Sigmoid colon (tissue), 7 donors: ENCODE results near the gene UNC79. TPM values are rescaled to one million over a fixed set of nuclear protein-coding genes. Genes with fewer than 3 reads are reported as not detected.

Experiments
- DNase-seq: peaks from one replicate; pipeline ENCODE4 v3.0.0-alpha.2; 2019
- H3K27ac ChIP-seq, 4 donors: fragments of 200-600 bp; sonication (generic); one replicate each; pipeline ENCODE4 v1.5.1; 2016 to 2019; ENCODE audit warnings: mild to moderate bottlenecking in 1 of 4
- H3K27me3 ChIP-seq, 3 donors: fragments of 200-600 bp; sonication (generic); one replicate each; pipeline ENCODE4 v1.5.1; 2019; ENCODE audit warnings: mild to moderate bottlenecking in 1 of 3
- H3K36me3 ChIP-seq, 4 donors: fragments of 200-600 bp; sonication (generic); one replicate each; pipeline ENCODE4 v1.5.1; 2016 to 2019
- H3K4me1 ChIP-seq, 4 donors: fragments of 200-600 bp; sonication (generic); one replicate each; pipeline ENCODE4 v1.5.1; 2017 to 2019
- H3K4me3 ChIP-seq, 4 donors: fragments of 200-600 bp; sonication (generic); one replicate each; pipeline ENCODE4 v1.5.1; 2017 to 2019; ENCODE audit warnings: mild to moderate bottlenecking in 2 of 4, moderate library complexity in 1 of 4
- H3K9me3 ChIP-seq, 4 donors: fragments of 200-600 bp in 3 of 4; sonication (generic) in 3 of 4; one replicate each; pipeline versions ENCODE4 v1.5.1 to v1.6.1; 2013 to 2019
- EP300 ChIP-seq, 4 donors: sonication (generic); formaldehyde crosslinking; IDR thresholded peaks; one replicate each; pipeline ENCODE4 v1.6.1; 2017; ENCODE audit warnings: antibody characterized with exemption in 4 of 4
- POLR2A ChIP-seq, 2 donors: fragments of 450-650 bp; IDR thresholded peaks; one replicate each; pipeline ENCODE4 v1.6.1; 2016; ENCODE audit warnings: antibody characterized with exemption in 2 of 2, mild to moderate bottlenecking in 2 of 2, moderate library complexity in 2 of 2
- POLR2AphosphoS5 ChIP-seq, 4 donors: sonication (generic); formaldehyde crosslinking; IDR thresholded peaks; one replicate each; pipeline ENCODE4 v1.6.1; 2017; ENCODE audit warnings: antibody characterized with exemption in 4 of 4
- WGBS, 2 donors: extraction: QIAGEN DNeasy Blood & Tissue Kit; methylation state at CpG; one replicate each; pipeline ENCODE4 v1.1.7; 2013; 5-methylcytosine and 5-hydroxymethylcytosine counted together
- intact Hi-C: fragments of 100-400 bp; cut with DNase I; formaldehyde crosslinking; loops from one replicate; pipeline ENCODE4 v1.15.1; 2023
- polyA plus RNA-seq, 3 donors: library from polyadenylated mRNA; stranded (reverse); fragments of 200-250 nt; gene quantifications; one replicate each; pipeline ENCODE4 v1.2.3, GENCODE V29; 2013
- total RNA-seq, 4 donors: library from RNA; depleted of rRNA; stranded (reverse); fragments of >200 nt; gene quantifications; one replicate each; pipeline ENCODE4 v1.1.0, GENCODE V29; 2016
- TF ChIP-seq, protein P1 (sequence below), 4 experiments: fragments of 450-650 bp in 3 of 4; fragments of 200-600 bp in 1 of 4; IDR thresholded peaks; one replicate each; pipeline ENCODE4 v1.5.1; 2016 to 2019; ENCODE audit warnings: antibody characterized with exemption in 4 of 4, mild to moderate bottlenecking in 3 of 4, moderate library complexity in 2 of 4
- donor health status: healthy with polysubstance abuse.
- donor health status: Bipolar disorder and iron deficiency.
- donor health status: healthy.

The UNC79 gene
- total and polyA plus RNA-seq, 7 donors, result 0.15 to 1.4 (median 0.81) TPM; not detected in 2

DNA sequence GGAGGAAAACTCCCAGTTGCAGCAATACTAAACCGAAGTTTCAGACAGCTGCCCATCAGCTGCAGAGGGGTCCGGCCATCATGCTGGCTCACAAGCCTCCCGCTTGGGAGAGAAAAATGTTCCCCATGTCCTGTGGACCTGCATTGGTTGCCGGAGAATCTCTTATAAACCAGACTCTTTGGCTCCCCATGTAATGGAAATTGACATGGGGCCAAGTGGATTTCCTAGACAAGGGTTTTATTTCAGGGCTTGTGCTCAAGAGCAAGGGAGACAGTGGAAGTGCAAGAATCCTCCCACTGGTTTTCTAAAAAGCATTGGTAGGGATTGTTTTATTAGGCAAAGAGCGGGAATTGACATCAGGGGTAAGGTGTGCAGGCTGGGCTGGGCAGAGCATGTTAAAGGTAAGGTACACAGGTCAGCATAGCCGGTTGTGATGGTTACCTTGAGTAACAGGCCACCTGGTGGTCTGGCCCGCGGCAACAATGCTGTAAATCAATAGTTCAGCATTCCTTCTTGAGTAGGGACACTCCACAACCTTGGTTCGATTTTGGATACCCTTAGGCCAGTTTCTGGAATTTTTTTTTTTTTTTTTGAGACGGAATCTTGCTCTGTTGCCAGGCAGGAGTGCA, 135.4 kb downstream of the UNC79 start:
- Histone ChIP-seq H3K36me3 (no peaks in the 10 kb centered on the region), H3K4me1 (no peaks in the 10 kb centered on the region), H3K9me3 (no peaks in the 10 kb centered on the region), H3K27ac (no peak overlapping the region), H3K4me3 (no peak overlapping the region), H3K27me3 (no peaks in the 10 kb centered on the region)
- TF ChIP-seq POLR2A (IDR thresholded peaks at IDR 0.05) (no peak), POLR2AphosphoS5 (IDR thresholded peaks at IDR 0.05) (no peak), EP300 (IDR thresholded peaks at IDR 0.05) (no peak)
- TF ChIP-seq, protein P1, sequence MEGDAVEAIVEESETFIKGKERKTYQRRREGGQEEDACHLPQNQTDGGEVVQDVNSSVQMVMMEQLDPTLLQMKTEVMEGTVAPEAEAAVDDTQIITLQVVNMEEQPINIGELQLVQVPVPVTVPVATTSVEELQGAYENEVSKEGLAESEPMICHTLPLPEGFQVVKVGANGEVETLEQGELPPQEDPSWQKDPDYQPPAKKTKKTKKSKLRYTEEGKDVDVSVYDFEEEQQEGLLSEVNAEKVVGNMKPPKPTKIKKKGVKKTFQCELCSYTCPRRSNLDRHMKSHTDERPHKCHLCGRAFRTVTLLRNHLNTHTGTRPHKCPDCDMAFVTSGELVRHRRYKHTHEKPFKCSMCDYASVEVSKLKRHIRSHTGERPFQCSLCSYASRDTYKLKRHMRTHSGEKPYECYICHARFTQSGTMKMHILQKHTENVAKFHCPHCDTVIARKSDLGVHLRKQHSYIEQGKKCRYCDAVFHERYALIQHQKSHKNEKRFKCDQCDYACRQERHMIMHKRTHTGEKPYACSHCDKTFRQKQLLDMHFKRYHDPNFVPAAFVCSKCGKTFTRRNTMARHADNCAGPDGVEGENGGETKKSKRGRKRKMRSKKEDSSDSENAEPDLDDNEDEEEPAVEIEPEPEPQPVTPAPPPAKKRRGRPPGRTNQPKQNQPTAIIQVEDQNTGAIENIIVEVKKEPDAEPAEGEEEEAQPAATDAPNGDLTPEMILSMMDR (IDR thresholded peaks at IDR 0.05), result no peak
- intact Hi-C loops, result no loop called here
- DNase-seq, result no peak
- WGBS, 2 donors, result 79 to 86% methylated on average over 10 of the region's 10 CpGs

DNA sequence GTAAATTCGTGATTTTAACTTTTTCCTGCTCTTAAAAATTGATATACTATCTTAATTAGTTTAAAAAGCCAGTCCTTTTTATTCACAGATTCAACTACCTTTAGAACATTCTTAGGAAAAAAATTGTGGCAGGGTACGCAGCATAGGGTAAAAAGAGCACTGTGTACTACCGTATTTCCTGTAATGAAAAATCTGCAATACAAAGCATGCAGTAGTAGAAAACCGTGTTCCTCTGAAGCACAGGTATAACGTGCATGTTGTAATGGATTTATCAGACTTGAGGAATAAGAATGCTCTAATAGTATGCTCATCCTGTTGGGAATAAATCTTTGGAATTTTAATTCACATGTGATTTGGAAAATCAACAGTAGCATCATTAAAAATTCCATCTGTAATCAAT, 140.5 kb downstream of the UNC79 start:
- Histone ChIP-seq H3K27me3 (no peaks in the 10 kb centered on the region), H3K36me3 (no peaks in the 10 kb centered on the region), H3K9me3 (no peaks in the 10 kb centered on the region), H3K4me3 (no peak overlapping the region), H3K4me1 (no peaks in the 10 kb centered on the region), H3K27ac (no peak overlapping the region)
- 62 to 83% methylated on average over 5 of the region's 5 CpGs for WGBS, 2 donors
- intact Hi-C loops, result no loop called here
- no peak for DNase-seq
- TF ChIP-seq POLR2A (IDR thresholded peaks at IDR 0.05) (no peak), EP300 (IDR thresholded peaks at IDR 0.05) (no peak), POLR2AphosphoS5 (IDR thresholded peaks at IDR 0.05) (no peak)
- TF ChIP-seq, protein P1 (IDR thresholded peaks at IDR 0.05), result no peak

DNA sequence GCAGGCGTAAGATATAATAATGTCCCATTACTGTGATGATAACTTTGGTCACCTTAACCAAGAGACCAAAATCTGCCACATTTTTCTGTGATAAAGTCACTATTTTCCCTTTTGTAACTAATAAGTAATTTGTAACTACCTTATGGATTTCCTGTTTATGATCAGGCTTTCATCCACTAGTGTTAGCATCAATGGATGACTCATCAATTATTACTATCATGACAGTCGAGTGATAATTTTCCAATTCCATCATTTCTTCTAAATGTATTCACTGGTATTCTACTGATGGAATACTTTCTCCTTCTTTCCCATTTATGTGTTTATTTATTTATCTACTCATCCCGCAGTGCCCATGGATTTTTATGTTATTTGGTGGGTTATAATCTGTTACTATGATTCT, 148.4 kb downstream of the UNC79 start:
- Histone ChIP-seq H3K4me3 (no peak overlapping the region), H3K27me3 (no peaks in the 10 kb centered on the region), H3K4me1 (no peaks in the 10 kb centered on the region), H3K36me3 (no peaks in the 10 kb centered on the region), H3K27ac (no peak overlapping the region), H3K9me3 (no peaks in the 10 kb centered on the region)
- 75 to 90% methylated on average over 3 of the region's 3 CpGs for WGBS, 2 donors
- no peak for DNase-seq
- TF ChIP-seq POLR2A (IDR thresholded peaks at IDR 0.05), result no peak
- intact Hi-C loops, result no loop called here

DNA sequence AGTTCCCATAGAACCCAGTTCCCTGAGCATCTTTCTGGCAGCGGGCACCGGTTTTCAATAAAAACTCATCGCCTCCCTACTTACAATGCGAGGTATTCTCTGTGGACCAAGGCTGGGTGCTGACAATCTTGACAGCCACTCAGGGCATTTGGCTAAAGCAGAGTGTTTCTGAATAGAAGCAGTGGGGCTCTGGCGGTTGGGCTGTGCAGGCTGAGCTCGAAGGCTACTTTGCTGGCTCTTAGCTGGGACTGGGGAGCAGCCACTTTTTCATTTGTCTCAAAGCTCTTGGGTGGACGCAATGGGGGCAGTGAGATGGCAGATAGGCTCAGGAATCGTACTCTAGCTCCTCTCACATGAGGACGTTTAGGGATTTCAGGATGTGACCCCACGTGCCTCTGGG, 151.8 kb downstream of the UNC79 start:
- no peak for DNase-seq
- Histone ChIP-seq H3K9me3 (no peaks in the 10 kb centered on the region), H3K36me3 (no peaks in the 10 kb centered on the region), H3K4me3 (no peak overlapping the region), H3K4me1 (no peaks in the 10 kb centered on the region), H3K27me3 (peaks cover 0 to 4% (median 0%) of the 10 kb centered on the region in 3 donors), H3K27ac (no peak overlapping the region)
- TF ChIP-seq, protein P1 (IDR thresholded peaks at IDR 0.05), result no peak
- no peak for TF ChIP-seq POLR2A (IDR thresholded peaks at IDR 0.05)
- no peak for TF ChIP-seq POLR2AphosphoS5 (IDR thresholded peaks at IDR 0.05)
- TF ChIP-seq EP300 (IDR thresholded peaks at IDR 0.05), result no peak
- intact Hi-C loops, result no loop called here
- WGBS, 2 donors, result 86 to 91% methylated on average over 10 of the region's 10 CpGs

DNA sequence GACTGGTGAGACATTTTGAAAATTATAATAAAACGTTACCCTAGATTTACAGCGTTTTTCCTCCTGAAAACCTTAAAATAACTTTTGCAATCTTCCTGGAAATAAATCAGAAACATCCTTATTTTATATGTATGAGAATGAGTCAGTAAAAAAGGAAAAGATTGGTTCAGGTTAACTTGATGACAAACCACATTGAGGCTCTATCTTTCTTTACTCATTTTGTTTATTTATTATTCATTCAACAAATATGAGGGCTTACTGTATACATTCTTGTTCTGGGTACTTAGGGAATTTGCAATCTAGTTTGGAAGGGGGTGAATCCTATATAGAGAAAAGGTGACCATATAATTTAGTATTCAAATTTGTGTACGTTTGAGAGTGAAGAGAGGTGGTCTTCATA, 156.6 kb downstream of the UNC79 start:
- intact Hi-C loops, result no loop called here
- Histone ChIP-seq H3K27ac (no peak overlapping the region), H3K4me1 (no peaks in the 10 kb centered on the region), H3K27me3 (peaks cover 0 to 4% (median 0%) of the 10 kb centered on the region in 3 donors), H3K4me3 (no peak overlapping the region), H3K36me3 (no peaks in the 10 kb centered on the region), H3K9me3 (no peaks in the 10 kb centered on the region)
- DNase-seq, result no peak
- TF ChIP-seq, protein P1 (IDR thresholded peaks at IDR 0.05), result no peak
- TF ChIP-seq POLR2A (IDR thresholded peaks at IDR 0.05) (no peak), POLR2AphosphoS5 (IDR thresholded peaks at IDR 0.05) (no peak), EP300 (IDR thresholded peaks at IDR 0.05) (no peak)
- WGBS, 2 donors, result 76 to 79% methylated on average over 3 of the region's 3 CpGs
